Measurements from ENCODE around the gene ADA.
"Not testable (repeated sequence)": the region's sequence is repeated elsewhere in the genome, so short reads cannot be mapped to it uniquely, and the experiment has no call there.

Gene ADA

GRCh38 chr20:44678990-44679611 lies 27.6 kb upstream of the ADA start:
- no peak for DNase-seq (ENCODE audit: low read depth in 2 of 2)

DNA sequence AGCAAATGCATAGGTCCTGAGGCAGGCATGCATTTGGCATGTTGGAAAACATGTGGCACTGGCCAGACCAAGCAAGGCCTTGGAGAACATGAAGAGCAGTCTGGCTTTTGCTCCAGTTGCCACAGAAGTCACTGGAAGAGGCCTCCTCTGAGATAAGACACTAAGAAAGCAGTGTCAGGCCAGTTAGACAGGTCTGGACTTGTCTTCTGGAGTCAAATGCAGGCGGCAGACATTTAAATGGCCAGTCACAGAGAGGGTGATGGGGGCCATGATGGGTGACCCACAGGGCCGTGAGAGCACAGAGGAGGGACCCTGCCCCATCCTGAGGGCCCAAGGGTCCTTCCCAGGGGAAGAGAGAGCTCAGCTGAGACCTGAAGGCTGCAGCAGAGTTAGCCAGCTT lies 26.7 kb upstream of the ADA start:
- no peak for DNase-seq (ENCODE audit: low read depth in 2 of 2)

GRCh38 chr20:44672318-44672902 lies 20.9 kb upstream of the ADA start:
- not testable (repeated sequence) for DNase-seq (ENCODE audit: low read depth in 2 of 2)

DNA sequence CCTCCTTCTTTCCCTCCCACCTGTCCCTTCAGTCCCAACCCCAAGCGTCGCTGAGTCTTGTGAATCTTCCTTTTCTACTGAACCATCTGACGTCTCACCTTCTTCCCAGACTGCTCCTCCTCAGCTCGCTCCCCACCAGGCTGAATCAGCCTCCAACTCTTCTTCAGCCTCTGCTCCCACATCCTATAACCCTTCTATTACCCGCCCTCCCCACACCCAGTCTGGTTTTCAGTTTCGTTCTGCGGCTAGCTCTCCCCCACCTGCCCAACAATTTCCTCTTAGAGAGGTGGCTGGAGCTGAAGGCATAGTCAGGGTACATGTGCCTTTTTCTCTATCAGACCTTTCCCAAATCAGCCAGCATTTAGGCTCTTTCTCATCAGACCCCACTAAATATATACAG lies 20.0 kb upstream of the ADA start:
- DNase-seq (ENCODE audit: low read depth in 2 of 2): peak; percentile 45 to 53

GRCh38 chr20:44670851-44671250 lies 19.4 kb upstream of the ADA start:
- DNase-seq (ENCODE audit: low read depth in 2 of 2): not testable (repeated sequence)

GRCh38 chr20:44666066-44666465 lies 14.6 kb upstream of the ADA start:
- no peak for DNase-seq (ENCODE audit: low read depth in 2 of 2)

DNA sequence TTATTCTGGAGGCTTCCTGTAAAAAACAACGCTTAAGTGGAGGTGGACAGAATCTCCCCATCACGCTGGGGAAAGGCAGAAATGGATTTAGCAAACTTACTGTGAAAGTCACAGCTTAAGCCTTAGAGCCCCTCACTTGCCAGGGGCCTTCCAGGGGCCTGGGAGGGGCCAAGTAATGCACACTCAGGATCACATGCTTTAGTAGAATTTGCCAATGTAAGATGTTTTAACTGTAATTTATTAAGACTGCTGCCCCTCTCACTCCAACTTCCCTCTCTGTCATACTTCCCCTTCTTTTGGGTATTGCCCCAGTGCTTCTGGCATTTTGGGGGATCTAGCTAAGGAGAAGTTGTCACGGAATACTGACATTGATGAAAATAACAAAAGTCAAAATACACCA lies 12.6 kb upstream of the ADA start:
- DNase-seq (ENCODE audit: low read depth in 2 of 2): no peak

DNA sequence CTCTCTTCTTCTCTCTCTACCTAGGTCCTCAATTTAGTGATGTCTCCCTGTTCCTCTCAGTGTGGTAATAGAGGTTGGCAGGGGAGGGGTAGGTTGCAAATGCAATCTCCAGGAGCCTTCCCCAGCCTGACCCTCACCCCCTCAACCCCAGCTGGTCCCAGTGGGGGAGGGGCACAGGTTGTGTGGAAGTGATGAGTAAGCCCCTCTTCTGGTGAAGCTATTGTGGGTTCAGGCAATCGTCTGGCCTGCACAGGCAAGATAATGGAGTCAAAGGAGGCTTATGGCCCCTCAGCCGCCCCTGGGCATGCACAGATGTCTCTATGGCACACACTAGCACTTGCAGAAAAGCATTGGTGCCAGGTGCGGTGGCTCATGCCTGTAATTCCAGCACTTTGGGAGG lies 10.8 kb upstream of the ADA start:
- DNase-seq (ENCODE audit: low read depth in 2 of 2): no peak

GRCh38 chr20:44660581-44660980 lies 9.1 kb upstream of the ADA start:
- no peak for DNase-seq (ENCODE audit: low read depth in 2 of 2)

- DNase-seq (ENCODE audit: low read depth in 2 of 2): no peak
Observed at GRCh38 chr20:44659931-44660330, 8.4 kb upstream of the ADA start.

- DNase-seq (ENCODE audit: low read depth in 2 of 2): no peak
Observed at GRCh38 chr20:44658810-44659209, 7.3 kb upstream of the ADA start.

- no peak for DNase-seq (ENCODE audit: low read depth in 2 of 2)
Observed at GRCh38 chr20:44657875-44658274, 6.4 kb upstream of the ADA start.

DNA sequence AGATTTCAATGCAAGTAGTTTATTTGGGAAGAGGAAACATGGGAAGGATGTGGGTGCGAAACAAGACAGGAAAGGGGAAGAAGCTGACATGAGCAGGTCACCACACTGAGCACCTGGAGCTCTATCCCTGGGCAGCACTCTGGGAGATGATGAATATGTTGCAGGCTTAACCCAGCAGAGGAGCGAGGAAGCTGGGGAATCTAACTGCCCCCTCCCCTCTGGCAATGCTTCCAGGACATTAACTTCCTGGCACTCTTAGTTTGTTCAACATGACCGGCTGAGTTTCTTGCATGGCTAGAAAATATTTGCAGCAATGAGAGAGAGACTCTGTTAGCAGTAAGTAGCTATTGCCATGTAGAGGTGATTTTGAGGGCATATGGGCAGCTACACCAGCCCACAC lies 4.9 kb upstream of the ADA start:
- no peak for DNase-seq (ENCODE audit: low read depth in 2 of 2)

- DNase-seq (ENCODE audit: low read depth in 2 of 2): not testable (repeated sequence)
Observed at GRCh38 chr20:44654210-44654609, 2.7 kb upstream of the ADA start.

GRCh38 chr20:44653546-44653945 lies 2.0 kb upstream of the ADA start:
- no peak for DNase-seq (ENCODE audit: low read depth in 2 of 2)

DNA sequence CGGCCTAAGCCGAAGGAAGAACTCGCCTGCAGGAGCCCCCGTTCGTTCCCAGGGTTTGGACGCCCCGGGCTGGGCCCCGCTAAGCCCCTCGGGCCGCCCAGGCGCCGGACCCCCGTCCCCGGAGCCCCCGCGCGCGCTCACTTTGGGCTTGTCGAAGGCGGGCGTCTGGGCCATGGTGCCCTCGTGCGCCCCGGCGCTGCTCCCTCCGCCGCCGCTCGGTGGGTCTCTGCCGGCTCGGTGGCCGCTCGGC lies 140 bp downstream of the ADA start:
- no peak for DNase-seq (ENCODE audit: low read depth in 2 of 2)

DNA sequence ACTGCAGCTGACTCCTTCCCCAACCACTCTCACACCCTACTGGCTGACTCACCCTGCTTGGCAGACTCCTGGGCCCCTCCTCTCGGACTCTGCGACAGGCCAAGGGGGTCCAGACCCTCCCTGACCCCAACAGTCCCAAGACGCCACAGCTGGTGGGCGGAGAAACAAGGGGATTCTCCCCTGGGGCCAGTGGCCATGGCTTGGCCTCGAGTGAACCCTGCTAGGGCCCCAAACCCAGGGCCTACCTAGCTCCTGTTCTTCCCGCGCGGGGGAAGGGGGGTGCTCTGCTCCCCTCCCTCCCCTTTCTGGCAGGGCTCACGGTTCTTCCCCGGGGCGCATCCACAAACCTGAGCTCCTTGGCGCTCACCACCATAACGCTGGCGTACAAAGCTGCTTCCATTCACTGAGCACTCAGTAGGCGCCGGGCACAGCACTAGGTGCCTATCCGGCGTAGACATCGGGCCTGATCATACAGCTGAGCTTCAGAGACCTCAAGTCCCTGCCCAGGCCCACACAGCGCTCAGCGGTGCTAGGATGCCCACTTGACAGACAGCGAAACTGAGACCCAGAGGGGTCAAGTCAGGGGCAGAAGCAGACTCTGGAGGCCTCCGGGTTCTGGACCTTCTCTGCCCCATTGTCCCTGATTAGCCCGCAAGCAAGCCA lies 597 bp downstream of the ADA start:
- DNase-seq (ENCODE audit: low read depth in 2 of 2): peak in 1 of 2 donors; percentile 32

- DNase-seq (ENCODE audit: low read depth in 2 of 2): no peak
Observed at GRCh38 chr20:44649976-44650375, 1.5 kb downstream of the ADA start.

- DNase-seq (ENCODE audit: low read depth in 2 of 2): no peak
Observed at GRCh38 chr20:44649126-44649525, 2.4 kb downstream of the ADA start.

GRCh38 chr20:44648579-44648978 lies 2.9 kb downstream of the ADA start:
- no peak for DNase-seq (ENCODE audit: low read depth in 2 of 2)

GRCh38 chr20:44648068-44648467 lies 3.4 kb downstream of the ADA start:
- no peak for DNase-seq (ENCODE audit: low read depth in 2 of 2)

GRCh38 chr20:44646641-44647274 lies 4.7 kb downstream of the ADA start:
- no peak for DNase-seq (ENCODE audit: low read depth in 2 of 2)

- DNase-seq (ENCODE audit: low read depth in 2 of 2): no peak
Observed at GRCh38 chr20:44646023-44646640, 5.4 kb downstream of the ADA start.
